IMR-90 (cell line): Measurements from ENCODE around the gene MLNR. TPM values are rescaled to one million over a fixed set of nuclear protein-coding genes. Genes with fewer than 3 reads are reported as not detected.

Experiments
- ATAC-seq: fragments of 200-7000 bp; cut with Tn5 transposase; 2 replicates; pipeline ENCODE4 v1.9.1; 2020; ENCODE audit warnings: low read depth, mild to moderate bottlenecking, moderate library complexity
- BruUV-seq: library from RNA; stranded (reverse); fragments of 400-500 nt; replicated peaks from 2 replicates; lab custom pipeline; 2021; lab: Mats Ljungman, UMichigan
- CTCF ChIA-PET: fragments of 300-600 bp; formaldehyde crosslinking; extraction: SDS; loops from one replicate; lab custom pipeline; 2021; ENCODE audit warnings: antibody characterized with exemption; lab: Yijun Ruan, JAX
- POLR2A ChIA-PET: fragments of 300-600 bp; sonication (Branson Sonifier 250); formaldehyde crosslinking; loops from one replicate; lab custom pipeline; 2022; ENCODE audit warnings: antibody characterized with exemption; ENCODE audit not compliant: unreplicated experiment; lab: Charles Lee
- DNase-seq: peaks from one replicate; pipeline ENCODE4 v3.0.0; 2013
- H2AFZ ChIP-seq: replicated peaks from 2 replicates; pipeline ENCODE3; 2013; ENCODE audit warnings: low read length, mild to moderate bottlenecking; ENCODE audit not compliant: poor library complexity
- H2AK5ac ChIP-seq: 2 replicates; pipeline ENCODE4 v1.6.1; 2013; ENCODE audit warnings: low read depth, low read length, inconsistent platforms
- H2AK9ac ChIP-seq: replicated peaks from 2 replicates; pipeline ENCODE3; 2013; ENCODE audit warnings: mild to moderate bottlenecking, low read depth, low read length, moderate library complexity; ENCODE audit not compliant: poor library complexity
- H2BK120ac ChIP-seq: 2 replicates; pipeline ENCODE4 v1.6.1; 2013; ENCODE audit warnings: low read depth, low read length, inconsistent platforms
- H2BK15ac ChIP-seq: 3 replicates; pipeline ENCODE4 v1.6.1; 2013; ENCODE audit warnings: low read depth, low read length, inconsistent platforms
- H2BK20ac ChIP-seq: 2 replicates; pipeline ENCODE4 v1.6.1; 2013; ENCODE audit warnings: low read depth, mild to moderate bottlenecking, inconsistent platforms, low read length, moderate library complexity
- H2BK5ac ChIP-seq: 2 replicates; pipeline ENCODE4 v1.6.1; 2013; ENCODE audit warnings: mild to moderate bottlenecking, low read depth, low read length, inconsistent platforms; ENCODE audit not compliant: poor library complexity, severe bottlenecking
- H3K14ac ChIP-seq: replicated peaks from 2 replicates; pipeline ENCODE4 v1.6.1; 2013; ENCODE audit warnings: low read depth, low read length, inconsistent platforms
- H3K18ac ChIP-seq: 2 replicates; pipeline ENCODE4 v1.6.1; 2013; ENCODE audit warnings: low read depth, low read length, control low read depth
- H3K23ac ChIP-seq: 2 replicates; pipeline ENCODE4 v1.6.1; 2013; ENCODE audit warnings: low read depth, low read length, inconsistent platforms
- H3K27ac ChIP-seq: 2 replicates; pipeline ENCODE4 v1.5.1; 2013; ENCODE audit warnings: mild to moderate bottlenecking, control low read depth, low read length; ENCODE audit not compliant: insufficient read depth
- H3K27me3 ChIP-seq: 2 replicates; pipeline ENCODE4 v1.6.1; 2013; ENCODE audit warnings: low read length; ENCODE audit not compliant: control insufficient read depth, insufficient read depth
- H3K36me3 ChIP-seq: 2 replicates; pipeline ENCODE4 v1.6.1; 2013; ENCODE audit warnings: low read length, mixed read lengths; ENCODE audit not compliant: control insufficient read depth, insufficient read depth
- H3K4ac ChIP-seq: 2 replicates; pipeline ENCODE4 v1.6.1; 2013; ENCODE audit warnings: low read depth, low read length, inconsistent platforms
- H3K4me1 ChIP-seq: 2 replicates; pipeline ENCODE4 v1.6.1; 2013; ENCODE audit warnings: low read length, mixed read lengths; ENCODE audit not compliant: control insufficient read depth, insufficient read depth
- H3K4me2 ChIP-seq: 2 replicates; pipeline ENCODE4 v1.6.1; 2013; ENCODE audit warnings: low read depth, mild to moderate bottlenecking, control low read depth, low read length, moderate library complexity
- H3K4me3 ChIP-seq: 2 replicates; pipeline ENCODE4 v1.5.1; 2013; ENCODE audit warnings: low read depth, mild to moderate bottlenecking, control low read depth, low read length, moderate library complexity; ENCODE audit not compliant: insufficient read depth
- H3K56ac ChIP-seq: 2 replicates; pipeline ENCODE4 v1.6.1; 2013; ENCODE audit warnings: low read length, inconsistent platforms; ENCODE audit not compliant: insufficient read depth; ENCODE audit errors: extremely low read depth
- H3K79me1 ChIP-seq, 2 experiments: 2 replicates each; pipeline ENCODE4 v1.6.1; 2013; ENCODE audit warnings: low read length in 2 of 2, inconsistent platforms in 1 of 2, low read depth in 1 of 2
- H3K9ac ChIP-seq: 2 replicates; pipeline ENCODE4 v1.6.1; 2013; ENCODE audit warnings: low read depth, low read length, control low read depth
- H3K9me1 ChIP-seq: 2 replicates; pipeline ENCODE4 v1.6.1; 2013; ENCODE audit warnings: low read length, inconsistent platforms; ENCODE audit not compliant: insufficient read depth
- H3K9me3 ChIP-seq: 2 replicates; pipeline ENCODE4 v1.6.1; 2013; ENCODE audit warnings: low read length; ENCODE audit not compliant: control insufficient read depth, insufficient read depth
- H4K20me1 ChIP-seq: 2 replicates; pipeline ENCODE4 v1.6.1; 2013; ENCODE audit warnings: low read length, inconsistent platforms; ENCODE audit not compliant: insufficient read depth
- H4K5ac ChIP-seq: 2 replicates; pipeline ENCODE4 v1.6.1; 2013; ENCODE audit warnings: mild to moderate bottlenecking, low read depth, low read length, control low read depth
- H4K8ac ChIP-seq, 2 experiments: 2 replicates each; pipeline ENCODE4 v1.6.1; 2013; ENCODE audit warnings: low read depth in 2 of 2, low read length in 2 of 2, control low read depth in 1 of 2, inconsistent platforms in 1 of 2
- H4K91ac ChIP-seq: 2 replicates; pipeline ENCODE4 v1.6.1; 2013; ENCODE audit warnings: low read depth, low read length, inconsistent platforms; ENCODE audit not compliant: insufficient read depth
- BHLHE40 ChIP-seq: fragments of 150-350 bp; IDR thresholded peaks from 2 replicates; pipeline ENCODE4 v1.6.1; 2016; ENCODE audit warnings: mild to moderate bottlenecking, low read depth, low read length
- CEBPB ChIP-seq: IDR thresholded peaks from 2 replicates; pipeline ENCODE4 v1.6.1; 2012; ENCODE audit warnings: low read depth, low read length, improper control_type of control experiment
- CHD1 ChIP-seq: IDR thresholded peaks from 2 replicates; pipeline ENCODE4 v1.6.1; 2012; ENCODE audit warnings: low read depth, low read length, improper control_type of control experiment
- MAFK ChIP-seq: IDR thresholded peaks from 2 replicates; pipeline ENCODE4 v1.6.1; 2012; ENCODE audit warnings: low read depth, low read length, improper control_type of control experiment
- MAZ ChIP-seq: IDR thresholded peaks from 2 replicates; pipeline ENCODE4 v1.6.1; 2012; ENCODE audit warnings: low read depth, mild to moderate bottlenecking, low read length, improper control_type of control experiment, moderate library complexity, borderline replicate concordance
- MXI1 ChIP-seq: IDR thresholded peaks from 2 replicates; pipeline ENCODE4 v1.6.1; 2012; ENCODE audit warnings: low read depth, mild to moderate bottlenecking, low read length, moderate library complexity, borderline replicate concordance
- NFE2L2 ChIP-seq: fragments of 150-350 bp; IDR thresholded peaks from 2 replicates; pipeline ENCODE4 v1.6.1; 2016; ENCODE audit warnings: low read depth, mild to moderate bottlenecking, low read length
- POLR2A ChIP-seq: IDR thresholded peaks from 2 replicates; pipeline ENCODE4 v1.6.1; 2012; ENCODE audit warnings: mild to moderate bottlenecking, low read depth, low read length
- RAD21 ChIP-seq: IDR thresholded peaks from 2 replicates; pipeline ENCODE4 v1.6.1; 2012; ENCODE audit warnings: low read length, improper control_type of control experiment
- RCOR1 ChIP-seq: IDR thresholded peaks from 2 replicates; pipeline ENCODE4 v1.6.1; 2012; ENCODE audit warnings: mild to moderate bottlenecking, low read length, improper control_type of control experiment; ENCODE audit not compliant: insufficient replicate concordance
- RFX5 ChIP-seq: IDR thresholded peaks from 2 replicates; pipeline ENCODE4 v1.8.0; 2012; ENCODE audit warnings: low read depth, mild to moderate bottlenecking, low read length, moderate library complexity
- SMC3 ChIP-seq: fragments of 150-350 bp; IDR thresholded peaks from 2 replicates; pipeline ENCODE4 v1.6.1; 2016; ENCODE audit warnings: low read depth, mild to moderate bottlenecking, antibody characterized with exemption, low read length, moderate library complexity
- USF2 ChIP-seq: fragments of 150-350 bp; IDR thresholded peaks from 2 replicates; pipeline ENCODE4 v1.6.1; 2017; ENCODE audit warnings: mild to moderate bottlenecking, antibody characterized with exemption, low read length, low read depth
- WGBS, 2 experiments: methylation state at CpG; one replicate each; pipeline versions ENCODE4 v1.1.5 to v1.1.7; 2013; ENCODE audit warnings: missing lambda C conversion rate in 2 of 2; ENCODE audit not compliant: insufficient read length in 1 of 2; ENCODE audit errors: extremely low coverage in 2 of 2; 5-methylcytosine and 5-hydroxymethylcytosine counted together
- dilution Hi-C: fragments of 300-500 bp; cut with HindIII; formaldehyde crosslinking; loops from one replicate; pipeline ENCODE4 v1.14.3; 2018; ENCODE audit warnings: low sequenced_read_pairs; ENCODE audit not compliant: unreplicated experiment
- in situ Hi-C: fragments of 300-500 bp; cut with MboI; formaldehyde crosslinking; loops from 3 replicates; pipeline ENCODE4 v1.14.3; 2019; ENCODE audit warnings: low sequenced_read_pairs, inconsistent platforms, mixed read lengths
- intact Hi-C: fragments of 100-400 bp; cut with micrococcal nuclease; formaldehyde crosslinking; loops from 2 replicates; pipeline ENCODE4 v1.10.0; 2022
- polyA plus RNA-seq, 3 experiments: library from polyadenylated mRNA; depleted of rRNA; stranded (reverse); fragments of >200 nt; gene quantifications; 2 replicates each; pipeline ENCODE4 v1.2.3, GENCODE V29; 2012; ENCODE audit warnings: low replicate concordance in 1 of 3
- total RNA-seq: library from RNA; depleted of rRNA; stranded (reverse); fragments of >200 nt; gene quantifications from 2 replicates; pipeline ENCODE4 v1.2.3, GENCODE V29; 2012

The MLNR gene
- total and polyA plus RNA-seq, 2 of the 4 experiments (the other 2 are of a cell fraction): not detected

GRCh38 chr13:49184621-49185020 is 35.5 kb upstream of the MLNR start:
- H3K9me3 ChIP-seq: no peaks in the 10 kb centered on the region
- no peak overlapping the region for H2BK15ac ChIP-seq
- peaks cover 5 to 14% of the 10 kb centered on the region in 2 experiments; a peak in 3 of 4 replicates for H3K79me1 ChIP-seq
- no peak overlapping the region for H2BK20ac ChIP-seq
- no peaks in the 10 kb centered on the region for H3K4me1 ChIP-seq
- no peak overlapping the region for H4K8ac ChIP-seq
- ATAC-seq: no peak
- H4K91ac ChIP-seq: no peak overlapping the region
- peaks cover 28% of the 10 kb centered on the region for H3K36me3 ChIP-seq
- no peak overlapping the region for H2AFZ ChIP-seq
- no peak overlapping the region for H3K4ac ChIP-seq
- H3K56ac ChIP-seq: no peak overlapping the region
- no peak overlapping the region for H4K5ac ChIP-seq
- ChIA-PET CTCF (no interaction called here), POLR2A (no interaction called here)
- no peak overlapping the region for H2BK120ac ChIP-seq
- H3K9me1 ChIP-seq: no peaks in the 10 kb centered on the region
- BruUV-seq: no TSS peak
- TF ChIP-seq POLR2A (no peak), SMC3 (no peak), RAD21 (no peak), CHD1 (no peak), USF2 (no peak), NFE2L2 (no peak), CEBPB (no peak), BHLHE40 (no peak), MXI1 (no peak), RFX5 (no peak), MAZ (no peak), RCOR1 (no peak), MAFK (no peak)
- in situ Hi-C loops: no loop called here
- no peak overlapping the region for H3K18ac ChIP-seq
- 100% methylated on average over 1 of the region's 4 CpGs; no CpG with 5 or more reads in 1 of the 2 experiments for WGBS, 2 experiments
- no peak overlapping the region for H3K4me3 ChIP-seq
- H2AK5ac ChIP-seq: no peak overlapping the region
- dilution Hi-C loops: no loop called here
- no peak overlapping the region for H2AK9ac ChIP-seq
- DNase-seq: no peak
- H3K27me3 ChIP-seq: no peaks in the 10 kb centered on the region
- intact Hi-C loops: no loop called here
- H3K14ac ChIP-seq: no peak overlapping the region
- no peak overlapping the region for H3K27ac ChIP-seq
- no peaks in the 10 kb centered on the region for H4K20me1 ChIP-seq
- no peak overlapping the region for H3K4me2 ChIP-seq
- H3K9ac ChIP-seq: no peak overlapping the region
- H3K23ac ChIP-seq: no peak overlapping the region
- no peak overlapping the region for H2BK5ac ChIP-seq
